CD4-positive, alpha-beta T cell treated with Interleukin-10 for 1 hour (primary cell): ENCODE data around the gene FAM170B.

Experiments used
- DNase-seq: peaks from one replicate; pipeline ENCODE4 v3.0.0-alpha.2; 2020

Gene FAM170B

DNA sequence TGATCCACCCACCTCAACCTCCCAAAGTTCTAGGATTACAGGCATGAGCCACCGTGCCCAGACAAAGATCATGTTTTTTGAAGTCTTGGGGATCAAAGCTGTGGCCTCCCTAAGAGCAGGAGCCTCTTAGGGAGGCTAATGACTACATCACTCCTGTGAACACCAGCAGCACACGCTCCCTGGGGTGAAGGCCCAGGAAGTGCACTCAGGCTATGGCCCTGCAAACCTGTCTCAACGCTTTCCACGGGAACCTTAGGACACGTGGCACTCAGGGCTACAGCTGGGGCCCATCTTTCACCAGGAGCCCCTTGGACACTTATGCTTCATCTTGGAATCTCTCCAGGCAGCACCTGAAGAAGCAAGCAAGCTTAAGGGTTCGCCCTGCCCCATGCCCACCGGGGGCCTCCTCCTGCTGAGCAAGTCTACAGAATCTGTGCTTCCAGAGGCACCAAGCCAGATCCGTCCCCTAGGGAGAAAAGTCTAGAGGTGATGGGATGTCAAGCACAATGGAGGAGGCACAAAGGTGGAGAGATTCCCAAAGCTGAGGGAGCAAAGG lies 36.9 kb downstream of the FAM170B start:
- DNase-seq, result no peak

DNA sequence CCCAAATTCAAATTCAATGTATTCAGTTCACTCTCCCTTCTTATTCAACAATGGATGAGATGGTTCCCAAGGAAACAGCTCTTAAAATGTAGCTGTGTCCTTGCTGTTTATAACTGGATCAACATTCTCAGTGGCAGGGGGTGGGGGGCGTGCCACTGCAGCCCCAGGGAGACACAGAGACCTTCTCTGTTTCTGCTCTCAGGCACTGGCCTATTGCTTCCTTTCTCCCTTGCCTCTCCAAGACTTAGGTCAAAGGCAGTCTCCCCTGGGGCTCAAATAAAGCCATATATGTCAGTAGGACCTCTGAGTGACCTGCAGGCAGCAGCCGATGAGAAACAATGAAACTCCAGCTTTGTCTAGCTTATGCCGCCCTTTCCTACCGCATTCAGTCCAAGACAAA lies 39.2 kb downstream of the FAM170B start:
- DNase-seq, result no peak

DNA sequence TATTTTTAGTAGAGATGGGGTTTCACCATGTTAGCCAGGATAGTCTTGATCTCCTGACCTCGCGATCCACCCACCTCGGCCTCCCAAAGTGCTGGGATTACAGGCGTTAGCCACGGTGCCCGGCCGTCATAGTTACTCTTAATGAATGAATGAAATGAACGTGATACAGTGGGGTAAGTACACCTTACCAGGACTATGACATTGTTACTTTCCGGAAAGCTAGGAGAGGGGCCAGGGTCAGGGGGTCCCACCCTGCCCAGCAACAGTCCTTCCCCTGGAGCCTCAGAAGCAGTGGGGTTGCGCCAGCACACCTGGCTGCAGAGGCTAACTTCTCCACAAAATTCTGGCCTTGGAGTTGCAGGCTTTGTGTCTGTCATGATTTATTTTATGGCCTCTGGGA lies 39.9 kb downstream of the FAM170B start:
- no peak for DNase-seq

DNA sequence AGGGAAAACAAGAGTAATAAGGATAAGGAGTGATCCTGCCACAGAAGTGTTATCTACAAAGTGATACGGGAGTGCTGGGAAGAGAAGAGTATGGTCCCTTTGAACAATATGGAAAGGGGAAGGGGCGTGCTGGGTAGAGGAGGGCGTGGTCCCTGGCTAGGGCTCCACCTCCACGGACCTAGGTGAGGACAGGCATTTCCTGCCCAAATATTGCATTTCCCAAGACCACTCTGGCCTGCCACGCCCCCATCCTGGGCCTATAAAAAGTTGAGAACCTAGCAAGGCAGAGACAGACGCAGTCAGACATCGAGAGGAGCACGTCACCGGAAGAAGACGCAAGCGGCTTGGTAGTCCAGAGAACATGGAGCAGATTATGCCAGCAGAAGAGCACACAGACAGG lies 41.3 kb downstream of the FAM170B start:
- no peak for DNase-seq

DNA sequence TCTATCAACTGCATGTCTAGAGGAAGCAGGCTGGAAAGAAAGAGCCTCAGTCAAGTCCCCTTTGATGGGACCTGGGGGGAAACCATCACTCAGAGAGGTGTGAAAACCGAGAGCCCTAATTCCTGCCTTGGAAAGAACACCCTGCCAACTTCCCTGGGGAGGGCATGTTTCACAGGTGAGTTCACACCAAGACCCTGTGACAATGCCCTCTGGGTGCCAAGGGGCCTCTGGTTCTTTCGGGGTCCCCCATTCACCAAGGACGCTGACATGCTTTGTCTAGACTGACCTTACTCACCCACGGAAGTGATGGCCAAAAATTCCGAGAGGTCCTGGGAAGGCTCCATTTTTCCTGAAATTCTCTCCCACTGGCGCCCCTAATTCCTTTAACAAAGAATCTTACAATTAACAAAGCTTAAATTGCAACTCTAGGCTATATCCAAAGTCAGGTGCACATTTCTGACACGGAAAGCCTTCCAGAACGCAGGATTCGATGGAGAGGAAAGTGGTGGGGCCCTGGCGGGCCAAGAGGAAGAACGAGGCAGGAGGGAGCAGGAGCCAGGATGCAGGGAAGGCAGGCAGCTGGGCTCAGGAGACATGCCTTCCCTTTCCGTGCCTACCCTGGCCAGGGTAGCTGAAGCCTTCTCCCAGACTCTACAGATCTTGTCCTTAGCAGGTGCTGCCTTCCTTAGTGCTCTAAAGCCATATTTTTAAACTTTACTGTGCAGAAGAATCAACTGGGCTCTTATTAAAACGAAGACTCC lies 42.2 kb downstream of the FAM170B start:
- no peak for DNase-seq

DNA sequence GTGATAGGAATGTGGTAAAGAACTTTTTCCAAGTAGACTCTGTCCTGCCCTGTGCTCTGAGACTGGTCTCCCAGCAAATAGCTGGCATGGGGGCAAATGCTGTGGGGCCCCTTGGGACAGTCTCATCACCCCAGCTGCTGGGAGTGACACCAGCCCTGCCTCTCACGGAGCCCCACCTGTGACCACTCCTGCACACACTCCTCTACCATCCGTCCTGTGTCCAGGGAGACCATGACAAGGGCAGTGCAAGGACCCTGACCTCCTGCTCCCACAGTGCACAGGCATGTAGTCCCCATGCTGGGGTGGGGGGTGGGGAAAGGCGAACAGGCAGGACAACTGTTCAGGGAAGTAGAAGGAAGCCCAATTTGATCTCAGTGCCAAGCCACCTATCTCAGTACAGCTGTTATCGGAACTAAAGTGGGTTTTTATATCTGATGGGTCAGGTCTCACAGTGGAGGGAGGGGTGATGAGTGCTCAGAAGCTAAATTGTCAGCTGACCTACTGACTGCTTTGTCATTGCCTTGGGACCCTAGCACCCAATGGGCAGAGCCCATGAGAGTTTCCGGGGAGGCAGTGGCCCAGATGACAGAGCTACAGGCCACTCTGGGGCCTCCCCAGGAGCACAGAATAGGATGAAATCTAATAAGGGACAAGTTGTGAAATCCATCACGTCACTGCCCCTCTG lies 43.0 kb downstream of the FAM170B start:
- DNase-seq, result no peak

DNA sequence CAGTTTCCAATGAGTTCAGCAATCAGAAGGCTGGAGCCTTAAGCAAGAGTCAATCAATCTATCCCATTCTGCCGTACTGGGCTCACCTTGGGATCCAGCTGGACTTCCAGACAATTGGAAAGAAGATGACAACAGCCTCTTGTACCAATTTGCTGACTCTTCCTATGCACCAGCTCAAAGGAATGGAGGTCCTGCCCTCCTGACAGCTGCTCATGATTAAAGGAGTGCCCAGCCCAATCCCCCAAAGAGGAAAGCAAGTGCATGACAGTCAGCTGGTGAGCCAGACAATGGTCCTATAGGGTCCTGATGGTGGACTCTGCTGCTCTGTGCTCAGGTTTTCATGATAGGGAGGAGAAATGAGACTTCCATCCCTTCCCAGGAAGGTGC lies 43.6 kb downstream of the FAM170B start:
- DNase-seq, result no peak

DNA sequence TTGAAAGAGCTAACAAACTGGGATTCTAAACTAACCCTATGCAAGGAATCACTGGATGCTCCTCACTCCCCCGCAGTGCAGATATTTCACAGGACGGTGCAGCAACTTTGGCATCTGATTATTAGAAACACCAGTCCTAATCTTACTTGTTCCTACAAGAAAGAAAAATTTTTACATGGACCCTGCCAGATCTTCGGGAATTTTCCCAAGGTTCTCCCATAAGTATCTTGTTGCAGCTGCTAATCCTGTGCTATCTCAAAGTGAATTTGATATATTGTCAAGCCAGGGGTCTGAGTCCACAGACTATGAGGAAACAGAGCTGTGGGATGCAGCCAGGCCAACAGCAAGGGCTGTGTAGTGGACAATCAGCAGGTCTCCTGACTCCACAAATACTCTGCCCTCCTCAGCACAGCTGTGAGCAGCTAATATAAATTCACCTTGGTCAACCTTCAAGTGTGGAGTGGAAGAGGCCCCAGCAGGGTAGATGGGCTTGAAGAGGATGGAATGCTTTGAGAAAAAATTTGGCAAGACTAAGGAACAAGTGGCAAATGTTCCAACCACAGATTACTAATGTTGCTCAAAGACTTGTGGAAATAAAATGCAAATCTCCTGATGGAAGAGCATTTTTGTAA lies 44.1 kb downstream of the FAM170B start:
- DNase-seq, result no peak

DNA sequence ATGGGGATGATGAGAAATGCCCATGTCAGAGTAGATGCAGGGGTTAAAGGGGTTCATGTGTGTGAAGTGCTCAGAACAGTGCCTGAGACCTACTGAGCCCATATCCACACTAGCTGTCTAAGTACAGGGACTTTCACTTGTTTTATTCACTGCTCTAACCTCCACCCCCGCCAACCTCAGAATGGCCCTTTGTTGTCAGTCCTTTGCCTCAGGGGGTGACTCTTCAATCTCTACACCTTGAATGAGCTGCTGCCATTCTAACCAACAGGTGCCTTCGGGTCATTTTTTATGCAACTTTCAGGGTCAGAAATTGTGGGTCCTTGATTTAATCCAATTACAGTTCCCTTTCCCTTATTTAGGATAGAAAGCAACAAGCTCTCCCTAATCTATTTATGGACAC lies 44.7 kb downstream of the FAM170B start:
- DNase-seq, result no peak

DNA sequence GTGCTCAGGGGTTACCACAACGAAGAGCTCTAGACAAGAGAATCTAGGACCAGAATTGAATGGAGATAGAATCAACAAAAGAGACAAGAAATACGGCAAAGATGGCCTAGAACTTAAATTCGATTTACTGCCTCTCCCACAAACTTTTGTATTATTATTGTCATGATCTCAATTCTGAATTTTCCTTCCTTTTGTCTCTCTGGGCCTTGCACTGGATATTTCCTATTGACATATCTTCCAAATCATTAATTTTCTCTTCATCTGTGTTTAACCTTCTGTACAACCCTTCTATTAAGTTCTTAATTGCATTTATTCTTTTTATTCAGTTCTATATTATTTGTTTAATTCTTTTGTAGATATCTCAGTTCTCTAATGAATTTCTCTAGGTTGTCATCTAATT lies 46.9 kb downstream of the FAM170B start:
- no peak for DNase-seq

DNA sequence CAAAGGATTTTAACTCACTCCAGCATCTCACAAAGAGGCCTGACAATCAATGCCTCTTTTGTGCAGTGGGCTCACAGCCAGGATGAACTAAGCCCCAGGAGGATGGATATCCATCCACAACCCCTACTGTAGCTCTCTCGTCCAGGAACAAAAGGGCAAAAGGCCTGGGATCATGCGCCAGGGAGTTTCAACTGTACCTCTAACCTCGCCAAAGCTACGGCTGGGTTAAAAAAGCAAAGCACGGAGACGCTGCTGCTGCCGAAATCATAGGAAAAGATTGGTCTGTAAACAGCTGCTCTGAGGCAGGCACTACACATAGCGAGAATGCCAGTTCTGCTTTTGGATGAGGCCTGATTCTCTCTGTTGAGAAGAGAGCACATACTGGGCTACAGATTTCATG lies 50.6 kb downstream of the FAM170B start:
- DNase-seq, result no peak

DNA sequence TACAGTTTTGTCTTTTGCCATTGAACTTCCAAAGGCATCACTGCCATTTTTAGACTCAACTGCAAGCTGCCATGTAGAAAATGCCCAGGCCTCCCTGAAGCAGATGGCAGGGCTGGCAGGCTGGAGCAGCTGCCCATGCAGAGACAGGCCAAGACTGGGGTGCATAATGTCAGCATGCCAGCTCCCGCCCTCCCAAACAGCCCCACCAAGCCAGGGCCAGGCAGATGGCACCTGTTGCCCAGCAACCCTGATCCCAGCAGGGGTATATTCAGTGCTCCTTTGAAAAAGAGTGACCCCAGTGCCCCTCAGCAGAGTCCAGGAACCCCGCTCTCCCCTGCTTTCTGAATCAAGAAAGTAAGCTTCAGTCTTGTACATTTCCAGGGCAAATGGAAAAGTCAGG lies 51.1 kb downstream of the FAM170B start:
- no peak for DNase-seq

DNA sequence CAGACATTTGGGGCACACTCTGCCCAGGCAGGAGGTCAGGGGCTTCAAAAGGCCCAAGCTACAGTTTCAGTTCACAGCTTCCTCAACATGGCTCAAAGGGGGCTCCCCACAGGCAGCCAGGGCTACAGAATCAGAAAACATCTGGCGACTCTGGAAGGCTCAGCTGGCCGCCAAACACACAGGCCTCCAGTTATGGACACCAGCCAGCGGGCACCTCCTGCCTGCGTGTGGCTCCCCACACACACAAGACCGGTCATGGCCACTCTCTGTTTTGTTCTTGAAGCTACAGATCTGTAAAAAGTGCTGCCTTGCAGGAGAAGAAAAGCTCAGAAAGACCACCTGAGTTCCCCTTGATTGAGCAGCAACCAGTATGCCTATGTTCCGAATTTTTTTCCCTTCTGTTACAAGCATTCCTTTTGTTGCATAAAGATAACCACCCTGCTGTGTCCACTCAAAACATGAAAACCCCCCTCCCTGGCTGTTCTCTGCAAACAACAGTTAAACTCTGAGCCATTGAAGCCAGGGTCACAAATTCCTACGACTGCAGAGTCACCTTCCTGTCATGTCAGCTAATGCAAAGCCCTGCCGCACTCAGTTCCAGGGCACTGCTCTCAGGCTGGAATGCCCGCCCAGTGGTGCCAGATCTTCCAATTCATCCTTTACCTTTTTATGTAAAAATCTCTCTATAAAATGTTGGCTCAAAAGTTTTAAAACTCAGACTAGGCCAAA lies 52.1 kb downstream of the FAM170B start:
- DNase-seq, result no peak
